HG03045 (cell line): ENCODE data around the gene TMEM121.

Experiments used
- ATAC-seq: cut with Tn5 transposase; IDR thresholded peaks from one replicate; pipeline ENCODE4 v1.9.1; 2021; ENCODE audit warnings: mild to moderate bottlenecking, moderate library complexity; ENCODE audit not compliant: unreplicated experiment

TMEM121 gene

DNA sequence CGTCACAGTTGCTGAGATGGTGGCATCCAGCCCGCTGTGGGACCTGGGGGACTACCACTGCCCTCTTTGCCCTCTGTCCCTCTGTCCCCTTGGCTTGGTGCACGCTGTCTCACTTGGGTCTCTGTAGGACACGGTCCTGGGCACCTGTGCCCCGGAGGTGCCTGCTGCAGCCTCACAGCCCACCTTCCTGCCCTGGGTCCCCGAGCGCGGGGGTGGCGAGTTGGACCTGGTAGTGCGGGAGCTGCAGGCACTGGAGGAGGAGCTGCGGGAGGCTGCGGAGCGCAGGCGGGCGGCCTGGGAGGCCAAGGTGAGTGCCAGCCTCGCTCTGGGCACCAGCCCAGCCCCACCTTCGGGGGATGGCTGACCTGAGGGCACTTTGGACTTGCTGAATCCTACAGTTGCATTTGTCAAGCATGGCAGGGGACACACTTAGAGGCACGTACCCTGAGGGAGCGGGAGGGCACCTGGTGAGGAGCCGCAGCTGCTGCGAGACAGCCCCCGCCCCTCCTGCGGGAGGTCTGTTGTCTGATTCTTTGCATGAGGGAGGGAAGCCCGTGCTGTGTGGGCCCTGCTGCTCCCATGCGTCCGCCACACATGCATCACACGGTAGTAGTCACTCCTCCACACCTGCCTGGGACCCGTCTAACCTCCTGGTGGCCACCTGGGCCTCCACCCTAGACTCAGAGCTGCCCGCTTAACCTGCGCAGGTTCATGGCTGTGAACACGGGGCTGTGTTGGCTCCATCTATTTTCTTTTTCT, 28.5 kb upstream of the TMEM121 start:
- ATAC-seq, result no peak

DNA sequence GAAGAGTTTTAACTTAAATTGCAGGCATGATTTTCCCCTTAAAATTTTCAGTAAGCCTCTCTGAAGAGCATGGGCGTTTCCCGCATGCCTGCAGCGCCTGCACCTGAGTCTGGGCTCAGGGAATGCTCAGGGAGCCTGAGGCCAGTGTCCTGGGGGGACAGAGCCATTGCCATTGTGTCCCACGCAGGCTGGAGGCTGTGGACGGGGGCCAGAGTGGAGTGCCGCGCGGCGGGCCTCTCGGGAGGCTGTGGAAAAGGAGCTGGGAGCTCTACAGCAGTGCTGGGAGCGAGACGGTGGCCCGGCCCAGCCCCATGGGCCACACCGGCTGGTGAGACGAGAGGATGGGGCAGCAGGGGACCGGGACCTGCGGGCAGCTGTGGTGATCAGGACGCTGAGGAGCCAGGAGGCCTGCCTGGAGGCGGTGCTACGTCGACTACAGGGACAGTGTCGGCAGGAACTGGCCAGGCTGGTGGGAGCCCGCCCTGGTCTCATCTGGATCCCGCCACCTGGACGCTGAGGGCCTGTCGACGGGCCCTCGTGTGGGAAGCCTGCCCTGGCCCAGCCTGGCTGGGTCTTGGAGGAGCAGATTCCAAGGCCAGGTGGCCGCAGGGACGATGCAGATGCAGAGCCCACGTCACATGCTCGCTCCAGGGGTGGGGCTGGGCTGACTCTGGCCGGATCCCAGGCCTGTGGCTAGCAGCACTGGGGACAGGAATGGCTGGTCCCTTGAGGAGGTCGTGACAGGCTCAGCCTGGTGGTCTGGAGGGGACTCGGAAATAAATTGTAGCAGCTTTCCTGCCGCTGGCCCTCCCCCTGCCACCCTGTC, 27.7 kb upstream of the TMEM121 start:
- no peak for ATAC-seq

DNA sequence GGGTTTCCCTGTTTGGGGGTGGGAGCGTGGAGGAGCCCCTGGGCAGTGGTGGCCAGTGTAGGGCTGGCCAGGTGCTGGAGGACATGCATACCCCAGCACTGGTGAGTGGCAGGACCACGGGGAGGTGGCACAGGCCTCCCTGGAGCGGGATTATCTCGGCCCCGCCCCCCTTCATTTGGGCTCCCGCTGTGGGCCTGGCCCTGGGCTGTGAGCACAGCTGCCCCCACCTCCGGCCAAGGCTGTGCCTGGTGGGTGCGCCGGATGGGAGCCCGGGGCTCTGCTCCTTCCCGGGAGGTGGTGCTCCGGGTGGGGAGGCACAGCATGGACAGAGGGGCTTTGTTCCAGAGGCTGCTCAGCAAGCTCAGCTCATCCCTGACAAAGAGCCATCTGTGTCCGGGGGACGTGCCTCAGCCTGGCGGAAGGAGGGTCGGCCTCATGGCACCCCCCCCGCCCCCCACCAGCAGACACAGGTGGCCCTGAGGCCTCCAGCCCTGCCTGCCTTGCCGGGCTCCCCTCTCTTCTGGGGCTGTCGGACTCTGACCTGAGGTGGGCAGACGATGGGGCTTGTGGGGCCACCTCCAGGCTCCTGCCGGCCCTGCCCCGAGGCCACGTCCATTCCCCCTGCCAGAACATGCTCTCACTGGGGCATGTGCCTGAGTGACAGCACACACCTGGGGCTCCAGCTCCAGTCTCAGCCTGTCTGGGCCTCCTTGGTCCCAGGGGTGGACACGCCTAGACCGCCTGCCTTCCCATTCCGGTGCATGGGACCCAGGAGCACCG, 26.9 kb upstream of the TMEM121 start:
- no peak for ATAC-seq

DNA sequence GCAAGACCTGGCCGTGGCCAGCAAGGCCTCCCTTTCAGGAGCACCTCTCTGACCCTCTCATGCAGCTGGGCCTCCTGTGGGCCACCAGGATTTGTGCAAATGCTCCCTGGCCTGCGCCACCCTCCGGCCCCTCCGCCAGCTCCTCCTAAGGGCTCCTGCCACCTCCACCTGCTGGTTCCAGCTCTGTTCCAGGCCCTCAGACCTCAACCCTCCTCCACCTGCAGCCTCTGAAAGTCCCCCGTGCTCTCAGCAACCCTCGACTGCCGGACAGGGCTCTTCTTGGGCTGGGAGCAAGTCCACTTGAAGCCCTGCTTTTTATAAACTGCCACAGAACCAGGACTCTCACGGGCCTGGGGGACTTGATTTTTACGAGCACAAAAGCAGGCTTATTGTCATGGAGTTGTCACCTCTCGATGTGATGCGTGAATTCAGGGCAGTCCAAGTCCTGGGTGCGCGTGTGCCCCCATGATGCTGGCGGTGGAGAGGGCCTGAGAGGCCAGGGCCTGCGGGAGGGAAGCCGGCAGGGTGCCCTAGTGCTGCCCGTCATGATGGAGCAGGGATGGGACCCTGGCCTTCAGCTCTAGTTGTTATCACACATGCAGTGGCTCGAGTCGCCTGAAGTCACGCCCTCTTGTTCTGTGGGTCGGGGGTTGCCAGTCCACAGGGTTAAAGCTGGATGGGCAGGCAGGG, 26.2 kb upstream of the TMEM121 start:
- ATAC-seq, result no peak

DNA sequence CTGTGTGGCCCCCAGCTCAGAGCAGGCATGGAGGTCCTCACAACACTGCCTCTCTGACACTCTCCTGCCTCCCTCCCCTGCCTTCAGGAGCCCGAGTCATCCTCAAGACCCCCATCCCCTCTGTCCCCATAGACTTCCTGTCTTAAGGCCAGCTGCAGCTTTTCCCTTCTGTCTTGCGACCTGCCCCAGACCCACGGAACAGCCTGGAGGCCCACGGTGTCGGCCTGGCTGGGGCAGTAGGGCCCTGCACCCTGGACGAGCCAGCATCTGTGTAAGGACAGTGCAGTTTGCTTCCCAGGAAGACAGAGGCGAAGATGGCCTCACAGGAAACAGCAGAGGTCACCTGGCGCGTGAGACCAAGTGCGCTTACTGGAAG, 25.7 kb upstream of the TMEM121 start:
- ATAC-seq, result no peak

DNA sequence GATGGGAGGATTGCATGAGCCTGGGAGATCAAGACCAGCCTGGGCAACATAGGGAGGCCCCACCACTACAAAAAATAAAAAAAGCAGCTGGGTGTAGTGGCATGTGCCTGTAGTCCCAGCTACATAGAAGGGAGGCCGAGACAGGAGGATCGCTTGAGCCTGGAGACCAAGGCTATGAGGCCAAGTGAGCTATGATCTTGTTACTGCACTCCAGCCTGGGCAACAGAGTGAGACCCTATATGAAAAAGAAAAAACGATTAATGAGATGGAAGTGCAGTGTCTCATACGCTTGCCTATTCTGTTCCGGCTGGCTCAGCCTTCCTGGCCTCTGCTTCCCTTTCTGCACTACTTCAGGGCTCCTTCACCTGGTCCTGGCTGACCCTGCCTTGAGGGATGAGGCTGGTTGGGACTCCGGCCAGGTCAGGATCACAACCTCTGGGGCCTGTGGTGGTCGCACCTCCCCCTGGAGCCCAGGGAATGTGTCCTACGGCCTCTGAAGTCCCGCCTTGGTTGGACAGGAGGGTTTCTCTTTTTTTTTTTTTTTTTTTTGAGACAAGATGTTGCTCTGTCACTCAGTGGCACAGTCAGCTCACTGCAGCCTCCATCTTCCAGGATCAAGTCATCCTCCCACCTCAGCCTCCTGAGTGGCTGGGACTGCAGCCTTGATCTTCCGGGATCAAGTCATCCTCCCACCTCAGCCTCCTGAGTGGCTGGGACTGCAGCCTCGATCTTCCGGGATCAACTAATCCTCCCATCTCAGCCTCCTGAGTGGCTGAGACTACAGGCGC, 24.7 kb upstream of the TMEM121 start:
- no peak for ATAC-seq

DNA sequence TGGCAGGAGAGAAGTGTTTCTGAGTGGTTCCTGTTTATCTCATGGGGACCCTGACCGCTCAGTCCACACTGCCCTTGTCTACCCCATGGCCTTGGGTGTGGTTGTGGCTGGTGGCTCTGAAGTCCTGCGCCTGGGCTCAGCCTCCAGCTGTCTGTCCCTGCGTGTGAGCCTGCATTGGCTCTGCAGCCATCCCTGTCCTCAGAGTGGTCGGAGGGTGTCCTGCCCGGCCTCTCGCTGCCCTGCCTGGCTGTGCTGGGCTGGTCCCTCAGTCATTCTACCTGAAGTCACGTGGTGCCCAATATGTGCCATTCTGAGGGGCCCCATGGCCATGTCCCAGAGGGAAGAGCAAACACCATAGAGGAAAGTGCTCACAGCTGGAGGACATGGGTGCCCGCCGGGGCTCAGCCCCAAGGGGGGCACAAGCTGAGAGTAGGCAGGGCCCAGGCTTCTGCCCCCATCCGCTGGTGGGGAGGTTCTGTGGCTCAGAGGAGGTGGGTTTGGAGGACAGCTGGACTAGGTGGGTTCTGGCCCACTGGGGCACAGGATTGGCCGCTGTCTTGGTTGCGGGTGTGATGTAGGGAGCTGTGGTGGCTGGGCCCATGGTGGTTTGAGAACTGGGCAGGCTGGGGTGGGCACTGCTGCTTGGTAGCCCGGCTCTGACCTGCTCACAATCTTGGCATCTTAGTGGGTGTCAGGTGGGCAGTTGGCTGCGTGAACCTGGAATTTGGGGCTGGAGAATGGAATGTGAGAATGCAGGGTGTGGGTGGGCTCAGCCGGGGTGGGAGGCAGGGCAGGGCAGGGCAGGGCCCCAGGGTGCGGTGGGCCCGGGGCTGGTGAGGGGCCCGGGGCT, 23.7 kb upstream of the TMEM121 start:
- no peak for ATAC-seq

DNA sequence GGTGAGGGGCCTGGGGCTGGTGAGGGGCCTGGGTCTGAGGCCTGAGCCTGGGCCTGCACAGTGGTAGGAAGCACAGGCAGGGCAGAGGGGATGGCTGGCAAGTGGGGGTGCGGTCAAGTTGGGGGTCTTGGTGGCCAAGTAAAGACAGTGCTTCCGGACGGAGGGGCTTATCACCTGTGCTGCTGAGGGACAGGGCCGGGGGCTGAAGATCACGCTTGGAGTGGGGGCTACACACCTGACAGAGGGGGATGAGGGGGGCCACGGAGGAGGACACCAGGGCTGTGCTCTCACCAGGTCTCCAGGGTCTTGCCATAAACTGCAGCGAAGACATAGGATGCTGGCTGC, 23.1 kb upstream of the TMEM121 start:
- no peak for ATAC-seq

DNA sequence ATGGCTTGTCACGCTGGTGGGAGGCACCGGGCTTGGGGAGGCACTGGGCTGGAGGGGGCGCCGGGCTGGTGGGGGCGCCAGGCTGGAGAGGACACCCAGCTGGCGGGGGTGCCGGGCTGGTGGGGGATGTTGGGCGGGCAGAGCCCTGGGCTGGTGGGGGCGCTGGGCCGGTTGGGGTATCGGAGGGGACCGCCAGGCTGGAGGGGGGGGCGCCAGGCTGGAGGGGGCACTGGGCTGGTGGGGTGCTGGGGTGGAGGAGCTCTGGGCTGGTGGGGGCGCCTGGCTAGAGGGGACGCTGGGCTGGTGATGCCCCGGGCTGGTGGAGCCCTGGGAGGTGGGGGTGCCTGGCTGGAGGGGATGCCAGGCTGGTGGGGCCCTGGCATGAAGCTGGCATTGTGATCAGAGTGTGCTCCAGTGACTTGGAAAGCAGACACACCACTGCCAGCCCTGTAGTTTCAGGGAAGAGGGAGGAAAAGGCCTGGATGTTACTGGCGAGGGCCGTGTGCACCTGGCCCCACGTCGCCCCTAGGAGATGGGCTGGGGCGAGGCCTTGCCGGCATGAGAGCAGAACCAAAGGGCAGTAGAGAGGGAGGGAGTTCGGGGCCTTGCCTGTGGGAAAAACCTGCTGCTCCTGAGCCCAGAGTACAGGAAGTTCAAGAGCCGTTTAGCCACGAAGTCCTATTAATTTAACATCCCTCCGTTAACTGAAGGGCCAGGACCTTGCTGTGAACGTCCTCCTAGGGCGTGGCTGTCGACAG, 22.3 kb upstream of the TMEM121 start:
- no peak for ATAC-seq

DNA sequence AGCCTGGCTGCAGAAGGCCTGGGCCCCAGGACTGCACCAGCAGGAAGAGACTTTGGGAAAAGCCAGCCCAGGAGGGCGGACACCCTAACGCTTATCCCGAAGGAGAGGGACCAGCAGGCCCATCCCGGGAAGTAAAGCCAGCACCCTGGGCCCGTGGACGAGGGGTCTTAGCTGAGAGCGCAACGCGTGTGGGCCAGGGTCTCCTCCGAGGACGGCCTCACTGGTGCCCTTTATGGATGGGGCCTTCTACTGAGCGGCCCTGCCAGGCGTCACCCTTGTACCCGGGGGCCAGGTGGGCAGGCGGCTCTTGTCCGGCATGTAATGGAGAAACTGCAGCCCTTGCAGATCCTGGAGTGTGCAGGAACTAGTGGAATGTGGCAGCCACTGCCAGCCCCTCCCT, 21.3 kb upstream of the TMEM121 start:
- ATAC-seq, result no peak

DNA sequence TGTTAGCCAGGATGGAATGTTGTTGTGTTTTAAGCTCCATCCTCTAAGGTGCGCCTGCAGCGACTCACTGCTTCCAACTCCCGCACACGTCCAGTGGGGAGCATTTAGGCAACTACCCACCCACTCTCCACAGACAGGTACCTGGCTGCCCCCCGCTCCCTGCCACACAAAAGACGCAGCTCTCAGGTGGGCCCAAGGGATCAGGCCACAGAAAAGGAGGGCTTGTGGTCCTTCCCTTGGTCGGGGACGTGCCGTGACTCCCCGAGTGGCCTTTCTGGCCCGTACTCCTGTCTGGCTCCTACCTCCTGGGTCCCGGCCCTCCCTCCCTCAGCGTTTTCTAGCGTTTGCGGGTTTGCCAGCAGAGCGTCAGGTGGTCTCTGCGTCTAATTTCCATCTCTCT, 19.1 kb upstream of the TMEM121 start:
- ATAC-seq, result no peak

DNA sequence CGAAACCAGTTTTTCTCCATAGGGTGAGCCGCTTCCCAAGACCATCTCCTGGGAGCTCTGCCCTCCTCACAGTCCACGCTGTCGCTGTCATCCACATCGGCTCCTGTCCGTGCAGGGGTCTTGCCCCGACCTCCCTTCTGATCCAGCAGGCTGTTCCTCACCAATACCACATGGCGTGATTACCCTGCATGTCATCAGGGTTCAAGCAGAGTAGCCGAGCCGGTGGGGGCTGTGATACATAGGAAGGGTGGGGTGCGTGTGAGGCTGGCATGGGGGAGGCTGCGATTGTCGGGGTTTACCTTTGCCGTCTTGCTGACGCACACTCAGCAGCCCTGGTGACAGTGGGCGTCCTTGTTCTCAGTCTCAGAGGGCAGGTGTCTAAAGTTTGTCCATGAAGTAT, 18.3 kb upstream of the TMEM121 start:
- ATAC-seq, result no peak

DNA sequence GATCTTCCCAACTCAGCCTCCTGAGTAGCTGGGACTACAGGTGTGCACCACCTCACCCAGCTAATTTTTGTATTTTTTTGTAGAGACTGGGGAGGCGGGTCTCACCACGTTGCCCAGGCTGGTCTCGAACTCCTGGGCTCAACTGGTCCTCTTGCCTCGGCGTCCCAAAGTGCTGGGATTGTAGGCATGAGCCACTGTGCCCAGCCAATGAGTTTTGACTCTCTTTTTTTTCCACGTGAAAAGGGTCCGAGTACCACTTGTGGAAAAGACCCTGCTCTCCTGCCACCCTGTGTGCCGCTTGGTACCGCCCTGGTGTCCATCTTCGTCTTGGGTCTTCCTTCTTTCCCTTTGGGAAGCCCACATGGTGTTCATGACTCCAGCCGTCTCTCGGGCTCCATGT, 17.8 kb upstream of the TMEM121 start:
- no peak for ATAC-seq

DNA sequence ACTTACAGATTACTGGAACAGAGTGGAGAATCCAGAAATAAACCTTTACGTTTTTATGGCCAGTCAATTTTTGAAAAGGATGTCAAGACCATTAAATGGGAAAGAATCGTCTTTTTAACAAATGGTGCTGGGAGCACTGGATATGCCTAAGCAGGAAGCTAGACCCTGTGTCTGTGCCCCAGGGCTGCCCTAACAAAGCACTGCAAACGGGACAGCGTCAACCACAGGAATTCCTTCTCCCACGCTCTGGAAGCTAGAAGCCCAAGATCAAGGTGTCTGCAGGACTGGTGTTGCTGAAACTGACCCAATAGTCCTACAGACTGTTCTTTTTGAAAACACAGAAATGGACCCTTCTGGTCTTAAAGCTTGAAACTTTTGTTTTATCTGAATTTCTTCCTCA, 9.3 kb upstream of the TMEM121 start:
- no peak for ATAC-seq

DNA sequence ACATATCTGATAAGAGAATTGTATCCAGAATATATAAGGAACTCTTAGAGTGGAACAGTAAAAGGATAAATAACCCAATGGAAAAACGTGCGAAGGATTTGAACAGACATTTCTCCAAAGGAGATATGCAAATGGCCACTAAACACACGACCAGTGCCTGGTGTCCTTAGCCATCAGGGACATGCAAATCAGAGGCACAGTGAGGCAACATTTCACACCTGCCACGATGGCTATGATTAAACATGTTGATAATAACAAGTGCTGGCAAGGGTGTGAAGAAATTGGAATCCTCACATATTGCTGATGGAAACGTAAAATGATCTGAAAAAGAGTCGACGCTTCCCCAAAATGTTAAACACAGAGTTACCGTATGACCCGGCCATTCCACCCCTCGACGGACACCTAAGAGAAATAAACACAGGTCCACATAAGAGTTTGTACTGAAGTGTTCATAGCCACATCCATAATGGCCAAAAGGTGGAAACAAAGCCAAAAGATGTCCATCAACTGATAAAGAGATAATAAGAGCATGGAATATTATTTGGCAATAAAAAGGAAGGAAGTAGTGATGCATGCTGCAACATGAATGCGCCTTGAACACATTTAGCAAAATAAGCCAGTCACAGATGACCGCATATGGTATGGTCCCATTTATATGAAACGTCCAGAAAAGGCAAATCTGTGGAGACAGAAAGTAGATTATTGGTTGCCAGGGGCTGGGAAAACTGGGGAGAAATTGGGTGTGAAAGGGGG, 6.3 kb upstream of the TMEM121 start:
- ATAC-seq, result no peak

DNA sequence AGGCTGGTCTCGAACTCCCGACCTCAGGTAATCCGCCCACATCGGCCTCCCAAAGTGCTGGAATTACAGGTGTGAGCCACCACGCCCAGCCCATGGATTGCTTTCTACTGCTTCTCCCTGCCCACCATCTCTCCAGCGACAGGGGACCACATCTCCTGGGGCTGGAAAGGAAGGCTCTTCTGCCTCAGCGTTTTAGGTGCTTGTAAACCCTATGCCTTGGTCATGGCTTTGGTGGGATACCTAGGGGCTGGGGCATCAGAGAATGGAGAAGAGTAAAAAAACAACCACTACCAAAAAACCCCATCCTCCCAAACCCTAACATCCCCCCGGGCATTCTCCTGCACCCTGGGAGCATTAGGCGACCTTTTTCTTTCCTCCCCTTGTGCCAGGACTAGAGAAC, 1.1 kb upstream of the TMEM121 start:
- ATAC-seq, result no peak

DNA sequence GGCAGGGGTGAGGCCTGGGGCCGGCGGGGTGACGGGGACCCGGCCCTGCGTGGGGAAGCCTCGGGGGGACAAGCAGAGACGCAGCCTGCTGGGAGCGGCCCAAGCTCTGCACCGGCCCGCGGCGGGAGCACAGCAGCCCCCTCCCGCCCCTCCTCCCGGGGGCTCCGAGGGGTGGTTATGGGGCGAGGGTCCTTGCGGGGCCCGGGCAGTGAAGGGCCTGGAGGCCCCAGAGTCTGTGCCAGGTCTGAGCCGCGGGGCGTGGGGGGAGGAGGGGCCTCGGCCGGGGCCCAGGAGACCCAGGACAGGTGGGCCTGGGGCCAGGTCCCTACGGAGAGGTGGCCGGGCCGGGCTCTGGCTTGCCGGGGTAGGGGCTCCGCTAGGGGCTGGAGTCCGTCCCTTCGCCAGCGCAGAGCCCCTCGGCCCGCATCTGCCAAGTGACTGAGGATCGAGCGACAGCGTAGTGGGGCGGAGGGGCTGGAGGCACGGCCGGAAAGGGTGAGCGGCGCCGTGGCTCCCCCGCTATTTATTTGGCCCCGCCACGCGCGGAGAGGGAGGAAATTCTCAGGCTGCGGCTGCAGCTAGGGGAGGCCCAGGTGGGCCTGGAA, 495 bp downstream of the TMEM121 start:
- ATAC-seq, result no peak

DNA sequence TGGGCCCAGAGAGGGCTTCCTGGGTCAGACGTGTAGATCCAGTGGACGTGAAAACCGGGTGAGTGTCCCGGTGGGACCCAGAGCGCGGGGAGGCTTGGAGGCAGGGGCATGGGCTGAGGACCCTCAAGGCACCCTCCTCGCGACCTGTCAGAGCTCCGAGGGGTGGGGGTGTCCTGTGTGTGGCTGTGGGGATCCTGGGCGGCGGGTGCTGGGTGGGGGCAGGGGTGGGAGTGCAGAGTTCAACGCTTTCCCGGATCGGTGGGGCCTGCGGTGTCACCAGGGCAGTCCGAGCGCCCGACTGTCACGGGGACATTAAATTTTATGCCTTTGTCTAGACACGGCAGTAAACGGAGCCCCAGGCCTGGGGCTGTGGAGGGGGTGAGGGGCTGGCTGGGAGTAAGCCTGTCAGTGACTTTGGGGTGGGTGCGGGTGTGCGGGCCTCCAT, 1.0 kb downstream of the TMEM121 start:
- no peak for ATAC-seq
